IPS-18a (cell line): ENCODE results near the gene CCDC8.
"Not testable (repeated sequence)": the region's sequence is repeated elsewhere in the genome, so short reads cannot be mapped to it uniquely, and the experiment has no call there.

ENCODE experiments used
- H3K27ac ChIP-seq: one replicate; pipeline ENCODE4 v1.5.1; 2013; ENCODE audit warnings: low read length
- H3K27me3 ChIP-seq: one replicate; pipeline ENCODE4 v1.6.1; 2013; ENCODE audit warnings: mild to moderate bottlenecking, low read length; ENCODE audit not compliant: control insufficient read depth, insufficient read depth
- H3K36me3 ChIP-seq: one replicate; pipeline ENCODE4 v1.6.1; 2013; ENCODE audit warnings: low read depth, low read length; ENCODE audit not compliant: control insufficient read depth
- H3K4me1 ChIP-seq: one replicate; pipeline ENCODE4 v1.6.1; 2013; ENCODE audit warnings: low read depth, low read length; ENCODE audit not compliant: control insufficient read depth
- H3K4me3 ChIP-seq: one replicate; pipeline ENCODE4 v1.5.1; 2013; ENCODE audit warnings: low read length
- H3K9ac ChIP-seq: one replicate; pipeline ENCODE4 v1.6.1; 2013; ENCODE audit warnings: mild to moderate bottlenecking, low read length, moderate library complexity
- H3K9me3 ChIP-seq: one replicate; pipeline ENCODE4 v1.6.1; 2013; ENCODE audit warnings: low read depth, low read length; ENCODE audit not compliant: control insufficient read depth

Gene CCDC8

GRCh38 chr19:46448601-46449000 lies 35.2 kb upstream of the CCDC8 start:
- H3K27me3 ChIP-seq, result no peaks in the 10 kb centered on the region
- no peak overlapping the region for H3K4me3 ChIP-seq
- H3K36me3 ChIP-seq, result no peaks in the 10 kb centered on the region
- H3K9ac ChIP-seq, result no peak overlapping the region
- no peak overlapping the region for H3K27ac ChIP-seq
- no peaks in the 10 kb centered on the region for H3K9me3 ChIP-seq
- H3K4me1 ChIP-seq, result no peaks in the 10 kb centered on the region

- Histone ChIP-seq H3K4me3 (no peak overlapping the region), H3K9me3 (no peaks in the 10 kb centered on the region), H3K9ac (no peak overlapping the region), H3K36me3 (no peaks in the 10 kb centered on the region), H3K4me1 (no peaks in the 10 kb centered on the region), H3K27ac (no peak overlapping the region), H3K27me3 (no peaks in the 10 kb centered on the region)
These were observed 34.5 kb upstream of the CCDC8 start for GRCh38 chr19:46447824-46448223.

GRCh38 chr19:46447006-46447405 lies 33.6 kb upstream of the CCDC8 start:
- H3K9me3 ChIP-seq, result no peaks in the 10 kb centered on the region
- H3K9ac ChIP-seq, result no peak overlapping the region
- no peaks in the 10 kb centered on the region for H3K4me1 ChIP-seq
- H3K27ac ChIP-seq, result no peak overlapping the region
- no peak overlapping the region for H3K4me3 ChIP-seq
- H3K36me3 ChIP-seq, result no peaks in the 10 kb centered on the region
- no peaks in the 10 kb centered on the region for H3K27me3 ChIP-seq

- no peak overlapping the region for H3K9ac ChIP-seq
- no peaks in the 10 kb centered on the region for H3K36me3 ChIP-seq
- no peaks in the 10 kb centered on the region for H3K4me1 ChIP-seq
- no peaks in the 10 kb centered on the region for H3K27me3 ChIP-seq
- no peak overlapping the region for H3K4me3 ChIP-seq
- H3K9me3 ChIP-seq, result no peaks in the 10 kb centered on the region
- H3K27ac ChIP-seq, result no peak overlapping the region
These were observed 32.7 kb upstream of the CCDC8 start for GRCh38 chr19:46446021-46446420.

GRCh38 chr19:46442808-46443450 lies 29.6 kb upstream of the CCDC8 start:
- Histone ChIP-seq H3K36me3 (no peaks in the 10 kb centered on the region), H3K4me3 (no peak overlapping the region), H3K27me3 (no peaks in the 10 kb centered on the region), H3K27ac (no peak overlapping the region), H3K4me1 (no peaks in the 10 kb centered on the region), H3K9me3 (no peaks in the 10 kb centered on the region), H3K9ac (no peak overlapping the region)

- no peak overlapping the region for H3K4me3 ChIP-seq
- H3K36me3 ChIP-seq, result no peaks in the 10 kb centered on the region
- no peak overlapping the region for H3K27ac ChIP-seq
- no peak overlapping the region for H3K9ac ChIP-seq
- no peaks in the 10 kb centered on the region for H3K27me3 ChIP-seq
- H3K9me3 ChIP-seq, result no peaks in the 10 kb centered on the region
- H3K4me1 ChIP-seq, result no peaks in the 10 kb centered on the region
These were observed 28.5 kb upstream of the CCDC8 start for GRCh38 chr19:46441866-46442265.

GRCh38 chr19:46435689-46436088 lies 22.3 kb upstream of the CCDC8 start:
- H3K9me3 ChIP-seq, H3K4me1 ChIP-seq, H3K27ac ChIP-seq, H3K4me3 ChIP-seq, H3K27me3 ChIP-seq, H3K9ac ChIP-seq, H3K36me3 ChIP-seq: not testable (repeated sequence)

GRCh38 chr19:46435009-46435408 lies 21.6 kb upstream of the CCDC8 start:
- Histone ChIP-seq H3K36me3 (no peaks in the 10 kb centered on the region), H3K4me1 (no peaks in the 10 kb centered on the region), H3K27ac (no peak overlapping the region), H3K9ac (no peak overlapping the region), H3K27me3 (no peaks in the 10 kb centered on the region), H3K9me3 (no peaks in the 10 kb centered on the region), H3K4me3 (no peak overlapping the region)

- not testable (repeated sequence) for H3K4me3 ChIP-seq, H3K9ac ChIP-seq, H3K9me3 ChIP-seq, H3K36me3 ChIP-seq, H3K4me1 ChIP-seq, H3K27me3 ChIP-seq, H3K27ac ChIP-seq
These were observed 20.1 kb upstream of the CCDC8 start for GRCh38 chr19:46433470-46433869.

- H3K36me3 ChIP-seq, result no peaks in the 10 kb centered on the region
- no peak overlapping the region for H3K4me3 ChIP-seq
- no peaks in the 10 kb centered on the region for H3K4me1 ChIP-seq
- no peak overlapping the region for H3K27ac ChIP-seq
- no peak overlapping the region for H3K9ac ChIP-seq
- H3K9me3 ChIP-seq, result no peaks in the 10 kb centered on the region
- H3K27me3 ChIP-seq, result peaks cover 17% of the 10 kb centered on the region
These were observed 18.5 kb upstream of the CCDC8 start for GRCh38 chr19:46431824-46432223.

- Histone ChIP-seq H3K27ac (no peak overlapping the region), H3K9me3 (no peaks in the 10 kb centered on the region), H3K9ac (no peak overlapping the region), H3K36me3 (no peaks in the 10 kb centered on the region), H3K4me3 (no peak overlapping the region), H3K4me1 (no peaks in the 10 kb centered on the region), H3K27me3 (peaks cover 23% of the 10 kb centered on the region)
These were observed 16.6 kb upstream of the CCDC8 start for GRCh38 chr19:46429999-46430398.

GRCh38 chr19:46428239-46429135 lies 15.1 kb upstream of the CCDC8 start, which contains the start of gene PNMA8C:
TSS of gene PNMA8C (minus strand) at chr19:46428936. CDS start at chr19:46428359, 577 bp downstream.
- Histone ChIP-seq H3K27ac (no peak within 1 kb of the TSS), H3K9ac (no peak within 1 kb of the TSS), H3K9me3 (no peaks in the 10 kb centered on the region), H3K4me3 (peak within 1 kb of the TSS; percentile 47), H3K36me3 (no peaks in the 10 kb centered on the region), H3K4me1 (no peaks in the 10 kb centered on the region), H3K27me3 (peaks cover 23% of the 10 kb centered on the region)
